OCI-M1 (cell line): Measurements from ENCODE around the gene LRRTM3.
A peak's percentile ranks its signal among the peaks of the same experiment; 100 is the strongest.

Experiments used
- DNase-seq: peaks from one replicate; lab custom pipeline; 2025; lab: John Stamatoyannopoulos, UW

LRRTM3 gene

GRCh38 chr10:66925896-66926715, at the start of gene LRRTM3:
Gene LRRTM3, plus strand, starts transcription at chr10:66926036.
- DNase-seq = peak; percentile 89

GRCh38 chr10:66877361-66877760, 48.5 kb upstream of the LRRTM3 start:
- DNase-seq = peak; percentile 13

- no peak for DNase-seq
Measured at GRCh38 chr10:66880292-66880691, 45.5 kb upstream of the LRRTM3 start.

GRCh38 chr10:66880826-66881225, 45.0 kb upstream of the LRRTM3 start:
- DNase-seq = no peak

GRCh38 chr10:66881814-66882213, 44.0 kb upstream of the LRRTM3 start:
- no peak for DNase-seq

GRCh38 chr10:66882271-66882670, 43.6 kb upstream of the LRRTM3 start:
- no peak for DNase-seq

- no peak for DNase-seq
Measured at GRCh38 chr10:66886848-66887247, 39.0 kb upstream of the LRRTM3 start.

GRCh38 chr10:66888237-66888636, 37.6 kb upstream of the LRRTM3 start:
- no peak for DNase-seq

- DNase-seq = no peak
Measured at GRCh38 chr10:66892871-66893270, 33.0 kb upstream of the LRRTM3 start.

GRCh38 chr10:66910671-66911070, 15.2 kb upstream of the LRRTM3 start:
- no peak for DNase-seq

GRCh38 chr10:66916030-66916429, 9.8 kb upstream of the LRRTM3 start:
- DNase-seq = no peak

- no peak for DNase-seq
Measured at GRCh38 chr10:66917104-66917503, 8.7 kb upstream of the LRRTM3 start.

- DNase-seq = no peak
Measured at GRCh38 chr10:66919248-66919647, 6.6 kb upstream of the LRRTM3 start.

- DNase-seq = no peak
Measured at GRCh38 chr10:66924674-66925345, 1.0 kb upstream of the LRRTM3 start.

GRCh38 chr10:66925373-66925772, 463 bp upstream of the LRRTM3 start:
- DNase-seq = no peak

- DNase-seq = no peak
Measured at GRCh38 chr10:66926841-66927240, 1.0 kb downstream of the LRRTM3 start.

GRCh38 chr10:66927251-66927935, 1.6 kb downstream of the LRRTM3 start:
- no peak for DNase-seq

- no peak for DNase-seq
Measured at GRCh38 chr10:66927971-66928770, 2.3 kb downstream of the LRRTM3 start.

- no peak for DNase-seq
Measured at GRCh38 chr10:66928776-66929175, 2.9 kb downstream of the LRRTM3 start.

GRCh38 chr10:66929375-66929774, 3.5 kb downstream of the LRRTM3 start:
- no peak for DNase-seq

GRCh38 chr10:66931340-66931948, 5.6 kb downstream of the LRRTM3 start:
- peak; percentile 76 for DNase-seq

- no peak for DNase-seq
Measured at GRCh38 chr10:66931949-66932343, 6.1 kb downstream of the LRRTM3 start.
